Islet of Langerhans (tissue), 1 donor: ENCODE data around the gene E2F4.

ENCODE experiments used
- FAIRE-seq: peaks from one replicate; lab custom pipeline; 2011; peaks lifted over from hg19 to GRCh38; lab: Jason Lieb, UNC

The E2F4 gene

GRCh38 chr16:67236563-67237395, 44.8 kb downstream of the E2F4 start:
- no peak for FAIRE-seq

GRCh38 chr16:67237396-67238277, 45.7 kb downstream of the E2F4 start:
- FAIRE-seq: no peak

- FAIRE-seq: no peak
These were observed 46.3 kb downstream of the E2F4 start for GRCh38 chr16:67238278-67238575.

DNA sequence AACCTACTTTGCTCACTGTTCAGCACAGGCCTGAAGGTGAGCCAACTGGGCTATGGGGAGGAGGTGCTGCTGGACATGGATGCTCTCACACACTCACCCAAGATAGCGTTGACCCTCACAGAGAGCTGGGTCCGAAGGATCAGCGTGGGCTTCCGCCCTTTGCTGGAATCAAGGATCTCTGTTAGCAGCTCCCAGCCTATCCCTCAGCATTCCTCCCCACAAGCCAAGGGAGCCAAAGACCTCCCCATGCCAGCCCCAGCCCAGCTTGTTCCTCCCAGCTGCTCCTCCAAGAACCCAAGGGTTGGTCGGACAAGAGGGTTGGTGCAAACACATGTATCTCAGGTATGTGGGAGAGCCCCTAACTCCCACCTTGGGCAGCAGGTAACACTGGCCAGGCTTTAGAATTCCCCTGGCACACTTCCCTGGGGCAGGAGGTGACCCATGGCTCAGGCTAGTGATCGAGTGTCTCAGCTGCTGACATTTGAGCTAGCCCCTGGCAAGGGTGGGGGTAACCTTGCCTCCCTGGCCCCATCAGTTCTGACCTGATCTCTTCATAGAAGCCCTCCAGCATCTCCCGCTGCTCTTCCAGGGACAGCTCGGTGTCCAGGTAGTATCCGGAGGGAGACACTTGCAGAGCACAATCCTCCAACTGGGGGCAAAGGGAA, 47.0 kb downstream of the E2F4 start:
- no peak for FAIRE-seq

DNA sequence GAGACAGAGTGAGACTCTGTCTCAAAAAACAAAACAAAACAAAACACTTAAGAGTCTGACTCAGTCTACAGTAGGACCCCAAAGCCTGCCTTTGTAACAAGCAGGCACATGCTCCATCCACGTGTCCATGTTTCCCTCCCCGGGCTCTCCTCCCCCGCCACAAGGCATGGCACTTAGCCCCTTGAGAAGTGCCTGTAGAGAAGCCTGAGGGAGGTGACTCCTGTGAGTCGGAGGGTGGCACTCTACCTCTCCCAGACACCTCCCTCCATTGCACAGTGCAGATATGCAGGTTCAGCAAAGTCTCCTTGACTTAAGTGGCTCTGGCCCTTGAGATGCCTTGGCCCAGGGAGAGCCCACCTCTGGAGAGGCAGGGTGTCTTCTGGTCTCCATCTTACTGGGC, 48.6 kb downstream of the E2F4 start:
- no peak for FAIRE-seq

DNA sequence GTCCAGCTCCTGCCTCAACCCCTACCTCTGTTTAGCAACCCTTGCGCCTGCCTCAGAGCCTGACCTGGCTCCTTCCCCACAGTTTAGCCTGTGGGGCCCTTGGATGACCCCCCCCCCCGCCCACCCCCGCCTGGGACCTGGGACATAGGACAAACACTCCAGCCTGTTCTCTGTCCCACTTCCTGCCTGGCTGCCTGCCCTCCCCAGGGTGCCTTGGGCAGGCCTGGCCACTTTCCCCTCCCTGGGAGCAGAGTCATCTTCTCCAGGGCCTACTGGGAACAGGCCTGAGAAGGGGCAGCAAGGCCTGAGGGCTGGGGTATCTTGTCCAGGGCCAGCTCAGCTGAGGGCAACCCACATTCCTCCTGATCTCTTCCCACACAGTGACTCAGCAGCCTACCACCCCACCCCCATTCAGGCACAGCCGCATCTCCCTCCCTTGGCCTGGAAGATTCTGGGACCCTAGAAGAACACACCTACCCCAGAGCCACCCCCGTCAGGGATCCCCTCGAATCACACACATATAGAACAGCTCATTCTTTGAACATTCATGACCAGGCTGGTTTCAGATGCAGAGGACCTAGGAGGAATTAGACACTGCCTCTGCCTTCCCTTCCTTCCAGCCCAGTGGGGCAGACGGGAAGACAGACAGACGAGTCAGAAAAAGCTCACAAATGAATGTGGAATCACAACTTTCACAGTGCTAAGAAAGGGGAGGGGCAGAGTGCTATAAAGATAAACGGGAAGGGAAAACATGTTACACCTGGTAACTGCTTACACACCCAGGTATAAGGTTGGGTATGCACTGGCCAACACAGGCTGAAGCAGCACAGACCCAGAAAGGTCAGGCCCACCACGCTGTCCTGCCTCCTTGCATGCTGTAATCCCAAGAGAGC, 49.3 kb downstream of the E2F4 start:
- FAIRE-seq: no peak

DNA sequence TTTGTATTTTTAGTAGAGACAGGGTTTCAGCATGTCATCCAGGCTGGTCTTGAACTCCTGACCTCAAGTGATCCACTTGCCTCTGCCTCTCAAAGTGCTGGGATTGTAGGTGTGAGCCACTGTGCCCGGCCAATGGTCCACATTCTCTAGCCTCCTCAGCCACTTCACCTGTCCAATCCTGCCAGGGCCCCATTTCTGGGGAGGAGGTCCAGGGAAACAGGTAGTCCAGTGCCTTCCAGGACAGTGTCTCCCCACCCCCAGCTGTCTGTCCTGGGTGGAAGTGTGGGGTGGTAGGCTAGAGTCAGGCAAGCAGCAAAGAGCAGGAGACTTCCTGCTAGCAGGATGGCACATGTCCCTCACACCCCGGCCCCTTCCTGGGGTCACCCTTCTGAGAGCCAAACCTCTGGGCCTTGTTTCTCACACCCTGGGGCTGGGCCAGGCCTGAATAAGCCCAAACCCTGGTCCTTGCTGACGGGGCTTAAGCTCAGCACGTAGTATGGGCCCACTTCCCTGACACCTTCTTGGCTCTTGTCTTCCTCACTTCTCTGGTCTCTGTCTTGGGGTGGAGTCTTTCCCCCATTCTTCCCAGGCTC, 50.3 kb downstream of the E2F4 start:
- no peak for FAIRE-seq

DNA sequence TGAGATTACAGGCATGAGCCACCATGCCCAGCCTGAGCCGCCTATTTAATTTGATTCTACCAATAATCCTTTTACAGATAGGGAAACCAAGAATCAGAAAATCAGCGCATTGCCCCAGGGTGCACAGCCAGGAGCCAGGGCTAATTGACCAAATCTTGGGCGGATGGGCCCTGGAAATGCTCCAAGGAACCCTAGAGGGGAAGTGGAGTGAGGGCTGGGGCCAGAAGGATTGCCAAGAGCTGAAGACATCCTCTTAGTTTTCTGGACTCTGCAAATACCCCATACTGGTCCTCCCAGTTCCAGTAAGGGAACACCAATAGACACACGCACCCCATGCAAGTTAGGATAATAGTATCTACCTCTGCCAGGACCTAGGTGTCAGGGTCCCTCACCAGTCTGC, 51.5 kb downstream of the E2F4 start:
- no peak for FAIRE-seq

DNA sequence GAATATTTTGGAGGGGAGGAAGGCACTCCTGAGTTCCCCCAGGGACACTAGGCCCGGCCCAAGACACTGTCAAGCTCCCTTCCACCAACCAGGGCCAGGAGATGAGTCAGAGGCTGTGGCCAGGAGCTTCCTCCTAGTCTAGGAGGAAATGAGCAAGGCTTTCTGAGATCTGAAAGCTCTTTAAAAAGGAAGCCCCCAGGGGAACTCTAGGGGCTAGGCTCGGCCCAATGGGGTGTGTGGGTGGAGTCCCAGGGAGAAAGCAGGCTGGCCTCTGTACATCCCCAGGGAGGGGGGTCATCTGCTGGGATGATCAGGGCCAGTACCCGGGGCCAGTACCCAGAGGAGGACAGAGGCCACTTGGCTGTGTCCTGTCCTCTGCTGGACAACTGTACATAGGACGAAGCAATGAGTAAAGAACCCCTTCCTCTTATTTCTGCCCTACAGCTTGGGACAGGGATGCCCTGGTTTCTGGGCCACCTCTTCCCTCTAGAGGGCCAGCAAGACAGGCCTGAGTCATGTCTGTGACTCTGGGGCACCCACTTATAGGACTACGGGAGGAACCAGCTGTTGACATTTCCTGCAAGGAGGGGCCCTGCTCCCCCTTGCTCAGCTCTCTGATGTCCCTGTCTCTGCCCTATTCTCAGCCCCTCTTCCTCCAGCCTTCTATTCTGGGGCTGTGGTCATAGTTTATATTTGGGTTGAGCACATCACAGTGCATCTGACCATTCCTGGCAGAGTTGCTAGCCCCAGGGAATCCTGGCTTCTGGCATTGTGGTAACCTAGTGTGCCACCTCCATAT, 52.6 kb downstream of the E2F4 start:
- no peak for FAIRE-seq

- FAIRE-seq: no peak
These were observed 53.2 kb downstream of the E2F4 start for GRCh38 chr16:67245186-67245585.

GRCh38 chr16:67245674-67246080, 53.7 kb downstream of the E2F4 start:
- FAIRE-seq: no peak

- no peak for FAIRE-seq
These were observed 54.3 kb downstream of the E2F4 start for GRCh38 chr16:67246081-67246755.

DNA sequence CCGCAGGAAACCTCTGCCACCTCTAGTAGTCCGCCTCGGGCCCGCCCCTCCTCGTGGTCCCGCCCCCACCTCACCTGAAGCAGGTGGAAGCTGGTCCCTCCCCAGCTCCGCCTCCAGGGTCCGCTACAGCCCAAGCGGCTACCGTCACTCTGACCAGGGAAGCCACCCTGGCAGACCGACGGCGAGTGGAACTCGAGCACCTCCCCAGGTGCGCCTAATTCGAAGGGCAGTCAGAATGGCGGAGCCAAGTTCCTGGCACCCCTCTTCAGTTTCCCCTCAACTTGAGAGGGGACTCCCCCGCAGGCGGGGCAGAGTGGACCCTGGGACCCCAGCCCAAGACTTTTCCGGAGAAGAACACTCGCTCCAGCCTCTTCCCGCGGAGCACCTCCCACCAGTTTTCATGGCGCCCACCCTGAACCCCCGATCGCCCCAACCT, 54.8 kb downstream of the E2F4 start:
- FAIRE-seq: no peak

- FAIRE-seq: no peak
These were observed 55.5 kb downstream of the E2F4 start, which contains the start of gene FHOD1 for GRCh38 chr16:67247192-67248072. Gene FHOD1, minus strand, starts transcription at chr16:67247481. Its CDS starts 71 bp downstream, at chr16:67247410.

DNA sequence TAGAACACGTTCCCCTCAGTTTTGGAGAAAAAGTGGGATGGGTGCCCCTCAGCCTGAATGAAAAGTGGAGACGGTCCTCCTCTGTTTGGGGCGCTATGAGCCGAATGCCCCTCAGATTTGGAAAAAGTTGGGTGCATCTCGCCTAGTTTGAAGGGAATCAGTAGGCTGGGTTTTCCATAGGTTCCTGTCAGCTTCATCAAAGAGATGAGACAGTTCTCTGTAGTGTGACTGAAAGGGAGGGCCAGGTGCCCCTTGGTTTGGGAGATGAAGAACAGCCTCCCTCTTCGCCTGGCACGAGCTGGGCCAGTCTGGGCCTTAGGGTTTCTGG, 56.1 kb downstream of the E2F4 start:
- no peak for FAIRE-seq
